Measurements from ENCODE around the gene NKD2.
"Not testable (repeated sequence)": the region's sequence is repeated elsewhere in the genome, so short reads cannot be mapped to it uniquely, and the experiment has no call there.

The NKD2 gene

GRCh38 chr5:999724-1000123 is 8.9 kb upstream of the NKD2 start:
- TF ChIP-seq CTCF (IDR thresholded peaks at IDR 0.05; ENCODE audit: low read depth, low read length), result no peak
- H3K27me3 ChIP-seq (ENCODE audit: insufficient read depth, low read depth, severe bottlenecking), result no peaks in the 10 kb centered on the region

GRCh38 chr5:1000329-1000728 is 8.3 kb upstream of the NKD2 start:
- no peaks in the 10 kb centered on the region for H3K9me3 ChIP-seq (ENCODE audit: severe bottlenecking)
- H3K27ac ChIP-seq, result no peak overlapping the region
- no peak for TF ChIP-seq CTCF (IDR thresholded peaks at IDR 0.05; ENCODE audit: low read depth, low read length)
- H3K27me3 ChIP-seq (ENCODE audit: insufficient read depth, low read depth, severe bottlenecking), result no peaks in the 10 kb centered on the region
- peak; percentile 5 for DNase-seq
- H3K4me3 ChIP-seq (ENCODE audit: low read depth, low read length), result no peak overlapping the region
- no peaks in the 10 kb centered on the region for H3K36me3 ChIP-seq

More at GRCh38 chr5:999724-1000123, 8.9 kb upstream of the NKD2 start:
- H3K4me3 ChIP-seq (ENCODE audit: low read depth, low read length), result no peak overlapping the region
- no peaks in the 10 kb centered on the region for H3K36me3 ChIP-seq
- no peak overlapping the region for H3K27ac ChIP-seq
- peak; percentile 4 for DNase-seq
- no peaks in the 10 kb centered on the region for H3K9me3 ChIP-seq (ENCODE audit: severe bottlenecking)

GRCh38 chr5:1000831-1001230 is 7.8 kb upstream of the NKD2 start:
- not testable (repeated sequence) for H3K4me3 ChIP-seq (ENCODE audit: low read depth, low read length); H3K27ac ChIP-seq; H3K9me3 ChIP-seq (ENCODE audit: severe bottlenecking); H3K36me3 ChIP-seq; H3K27me3 ChIP-seq (ENCODE audit: insufficient read depth, low read depth, severe bottlenecking)
- DNase-seq, result peak; percentile 62

- no peaks in the 10 kb centered on the region for H3K27me3 ChIP-seq (ENCODE audit: insufficient read depth, low read depth, severe bottlenecking)
- no peak for TF ChIP-seq CTCF (IDR thresholded peaks at IDR 0.05; ENCODE audit: low read depth, low read length)
- DNase-seq, result peak; percentile 14
- H3K27ac ChIP-seq, result no peak overlapping the region
- H3K9me3 ChIP-seq (ENCODE audit: severe bottlenecking), result no peaks in the 10 kb centered on the region
- no peak overlapping the region for H3K4me3 ChIP-seq (ENCODE audit: low read depth, low read length)
- no peaks in the 10 kb centered on the region for H3K36me3 ChIP-seq
Measured at GRCh38 chr5:1001406-1002270, 7.0 kb upstream of the NKD2 start.

GRCh38 chr5:1002271-1002546 is 6.4 kb upstream of the NKD2 start:
- Histone ChIP-seq H3K27me3 (ENCODE audit: insufficient read depth, low read depth, severe bottlenecking) (no peaks in the 10 kb centered on the region), H3K36me3 (no peaks in the 10 kb centered on the region), H3K27ac (no peak overlapping the region), H3K4me3 (ENCODE audit: low read depth, low read length) (no peak overlapping the region), H3K9me3 (ENCODE audit: severe bottlenecking) (no peaks in the 10 kb centered on the region)
- DNase-seq, result no peak
- no peak for TF ChIP-seq CTCF (IDR thresholded peaks at IDR 0.05; ENCODE audit: low read depth, low read length)

GRCh38 chr5:1002836-1003235 is 5.8 kb upstream of the NKD2 start:
- no peaks in the 10 kb centered on the region for H3K9me3 ChIP-seq (ENCODE audit: severe bottlenecking)
- no peak for DNase-seq
- H3K27ac ChIP-seq, result no peak overlapping the region
- H3K36me3 ChIP-seq, result no peaks in the 10 kb centered on the region
- TF ChIP-seq CTCF (IDR thresholded peaks at IDR 0.05; ENCODE audit: low read depth, low read length), result no peak
- no peaks in the 10 kb centered on the region for H3K27me3 ChIP-seq (ENCODE audit: insufficient read depth, low read depth, severe bottlenecking)
- no peak overlapping the region for H3K4me3 ChIP-seq (ENCODE audit: low read depth, low read length)

Measured in WERI-Rb-1 (cell line).